CD4-positive, alpha-beta T cell treated with Interleukin-6 for 4 hours (primary cell): ENCODE data around the gene ANP32E.
A peak's percentile ranks its signal among the peaks of the same experiment; 100 is the strongest.
"Not testable (repeated sequence)": the region's sequence is repeated elsewhere in the genome, so short reads cannot be mapped to it uniquely, and the experiment has no call there.

Experiments used
- DNase-seq: peaks from one replicate; pipeline ENCODE4 v3.0.0-alpha.2; 2020; ENCODE audit warnings: mixed read lengths

Gene ANP32E

DNA sequence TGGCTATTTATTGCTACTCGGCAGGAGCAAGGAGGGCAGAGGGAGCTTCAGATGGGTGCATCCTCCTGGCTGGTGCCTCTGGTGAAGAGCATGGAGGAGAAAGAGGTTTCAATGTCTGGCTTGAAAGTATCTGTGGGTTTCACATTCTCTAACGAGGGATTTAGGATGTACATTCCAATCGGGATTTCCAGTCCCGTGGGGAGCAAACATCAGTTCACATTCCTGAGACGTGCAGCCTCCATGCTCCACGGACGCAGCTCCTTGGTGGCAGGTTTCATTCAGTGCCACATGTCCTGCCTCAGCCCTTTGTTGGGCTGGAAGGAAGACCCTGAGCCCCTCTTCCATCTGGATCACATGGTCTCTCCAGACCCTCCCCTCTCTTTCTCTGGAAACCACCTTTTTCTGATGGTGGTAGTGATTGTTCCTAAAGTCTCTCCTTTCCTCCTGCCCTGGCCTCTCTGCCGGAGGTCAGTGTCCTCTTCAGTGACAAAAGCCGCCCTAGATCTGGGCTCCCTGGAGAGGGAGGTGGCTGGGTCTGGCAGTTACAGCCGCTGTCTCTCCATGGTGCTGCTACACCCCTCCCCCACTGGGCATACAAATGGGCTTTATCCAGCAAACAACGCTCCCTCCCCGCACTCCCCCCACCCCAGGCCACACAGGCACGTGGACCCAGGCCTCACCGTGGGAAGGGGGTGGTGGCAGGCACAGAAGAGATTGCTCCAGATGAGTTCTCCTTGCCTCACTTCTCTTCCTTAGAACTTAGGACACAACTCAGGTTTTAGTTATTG is 20.8 kb upstream of the ANP32E start:
- no peak for DNase-seq

DNA sequence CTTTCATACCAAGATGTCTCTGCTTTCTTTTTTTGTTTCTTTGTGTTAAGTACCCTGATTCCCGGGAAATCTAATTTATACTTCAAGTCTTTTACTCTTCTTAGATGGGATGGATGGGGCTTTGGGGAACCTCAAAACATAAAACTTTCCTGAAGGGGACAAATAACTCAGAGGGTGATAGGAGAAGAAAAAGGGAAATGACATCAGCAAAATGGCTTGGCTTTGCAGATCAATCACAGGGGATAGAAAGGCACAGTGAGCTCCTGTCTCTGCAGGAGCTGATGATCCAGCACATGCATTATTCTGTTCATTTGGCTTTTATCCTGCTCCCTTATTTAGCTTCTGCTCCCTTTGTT is 20.3 kb upstream of the ANP32E start:
- no peak for DNase-seq

DNA sequence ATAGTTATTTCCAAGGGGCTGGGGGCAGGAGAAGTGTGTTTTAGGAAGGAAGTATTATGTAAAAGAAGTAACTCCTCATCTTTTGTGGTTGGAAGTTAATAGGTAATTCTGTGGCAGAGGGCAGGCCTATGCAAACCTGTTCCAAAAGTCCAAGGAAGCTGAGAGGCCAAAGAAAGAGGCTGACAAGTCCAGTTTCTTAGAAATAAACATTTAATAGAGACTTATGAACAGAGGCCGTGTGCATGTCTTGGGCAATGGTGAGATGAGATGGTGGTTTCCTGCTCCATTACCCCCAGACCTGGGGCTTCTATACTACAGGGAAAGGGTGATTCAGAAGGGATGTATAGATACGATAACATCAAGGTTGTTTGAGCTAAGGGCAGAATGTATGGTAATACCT is 14.0 kb upstream of the ANP32E start:
- no peak for DNase-seq

DNA sequence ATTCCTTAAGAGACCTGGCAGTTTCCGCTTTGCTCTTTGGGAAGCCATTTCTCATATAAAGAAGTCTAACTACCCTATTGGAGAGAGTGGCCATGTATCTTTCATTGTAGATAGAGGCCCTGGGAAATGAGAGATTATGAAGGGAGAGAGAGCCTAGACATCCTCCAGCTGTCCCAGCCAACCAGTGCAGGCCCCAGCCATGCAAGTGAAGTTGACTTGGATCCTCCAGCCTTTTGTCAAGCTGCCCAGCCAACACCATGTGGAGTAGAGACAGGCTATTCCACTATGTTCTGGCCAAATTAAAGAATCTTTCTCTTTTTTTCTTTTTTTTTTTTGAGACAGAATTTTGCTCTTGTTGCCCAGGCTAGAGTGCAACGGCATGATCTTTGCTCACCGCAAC is 7.1 kb upstream of the ANP32E start:
- no peak for DNase-seq

DNA sequence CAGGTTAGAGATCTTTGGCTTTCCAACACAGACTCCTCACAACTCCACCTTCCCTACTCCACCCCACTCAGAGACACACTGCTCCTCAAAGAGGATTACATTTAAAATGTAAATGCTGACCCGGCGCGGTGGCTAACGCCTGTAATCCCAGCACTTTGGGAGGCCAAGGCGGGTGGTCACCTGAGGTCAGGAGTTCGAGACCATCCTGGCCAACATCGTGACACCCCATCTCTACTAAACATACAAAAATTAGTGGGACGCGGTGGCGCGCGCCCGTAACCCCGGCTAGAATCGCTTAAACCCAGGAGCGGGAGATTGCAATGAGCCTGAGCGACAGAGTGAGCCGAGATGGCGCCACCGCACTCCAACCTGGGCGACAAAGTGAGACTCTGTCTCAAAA is 1.8 kb upstream of the ANP32E start:
- DNase-seq = no peak

DNA sequence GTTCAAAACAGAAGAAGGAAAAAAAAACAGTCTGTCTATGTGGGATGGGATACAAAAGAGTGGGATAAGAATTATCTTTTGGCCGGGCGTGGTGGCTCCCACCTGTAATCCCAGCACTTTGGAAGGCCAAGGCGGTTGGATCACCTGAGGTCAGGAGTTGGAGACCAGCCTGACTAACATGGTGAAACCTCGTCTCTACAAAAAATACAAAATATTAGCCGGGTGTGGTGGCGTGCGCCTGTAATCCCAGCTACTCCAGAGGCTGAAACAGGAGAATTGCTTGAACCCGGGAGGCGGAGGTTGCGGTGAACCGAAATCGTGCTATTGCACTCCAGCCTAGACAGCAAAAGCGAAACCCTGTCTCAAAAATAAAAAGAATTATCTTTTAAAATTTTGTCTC is 1.3 kb upstream of the ANP32E start:
- not testable (repeated sequence) for DNase-seq

DNA sequence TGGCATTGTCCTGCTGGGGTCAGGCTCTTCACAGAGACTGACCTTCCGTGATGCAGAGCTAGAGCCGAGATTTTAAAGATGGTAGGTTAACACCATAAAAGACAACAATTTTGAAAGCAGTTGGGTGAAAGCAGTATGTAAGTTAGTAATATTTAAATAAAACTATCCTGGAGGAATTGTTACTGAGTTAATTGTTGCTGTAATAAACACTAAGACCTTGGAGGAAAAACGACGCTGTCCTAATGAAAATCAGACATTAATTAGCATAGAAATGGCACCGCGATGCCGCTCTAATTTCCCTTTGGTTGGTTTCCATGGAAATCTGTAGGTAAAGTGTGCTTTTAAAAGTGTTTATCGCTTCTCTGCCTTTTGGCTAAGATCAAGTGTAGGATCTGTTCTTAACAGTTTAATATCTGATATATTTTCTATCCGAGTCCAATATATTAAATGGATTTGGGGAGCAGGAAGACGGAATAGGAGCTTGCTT is 745 bp upstream of the ANP32E start:
- DNase-seq = no peak

DNA sequence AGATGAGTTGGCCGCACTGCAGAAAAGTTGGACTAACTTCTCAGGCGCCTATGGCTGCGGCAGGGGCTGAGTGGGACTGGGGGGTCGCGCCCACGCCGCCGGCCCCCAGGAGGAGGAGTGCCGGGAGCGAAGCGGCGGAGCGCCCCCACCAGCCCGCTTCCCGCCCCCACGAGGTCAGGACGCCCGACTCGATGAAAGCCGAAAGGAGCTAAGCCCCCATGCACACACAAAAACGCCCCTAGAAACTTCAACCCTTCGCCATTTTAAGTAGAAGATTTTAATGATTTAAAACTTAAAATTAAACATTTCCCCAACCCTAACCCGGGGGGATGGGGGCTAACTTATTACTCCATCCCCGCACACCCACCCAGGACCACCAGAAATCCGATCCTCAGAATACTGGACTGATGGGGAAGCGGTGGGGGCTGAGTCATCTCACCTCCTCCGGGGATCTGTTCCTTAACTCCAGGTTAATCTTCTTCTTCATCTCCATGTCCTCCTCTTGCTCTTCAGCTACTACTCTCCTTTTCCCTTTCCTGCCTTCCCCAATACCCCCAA is 539 bp downstream of the ANP32E start:
- peak; percentile 44 for DNase-seq

DNA sequence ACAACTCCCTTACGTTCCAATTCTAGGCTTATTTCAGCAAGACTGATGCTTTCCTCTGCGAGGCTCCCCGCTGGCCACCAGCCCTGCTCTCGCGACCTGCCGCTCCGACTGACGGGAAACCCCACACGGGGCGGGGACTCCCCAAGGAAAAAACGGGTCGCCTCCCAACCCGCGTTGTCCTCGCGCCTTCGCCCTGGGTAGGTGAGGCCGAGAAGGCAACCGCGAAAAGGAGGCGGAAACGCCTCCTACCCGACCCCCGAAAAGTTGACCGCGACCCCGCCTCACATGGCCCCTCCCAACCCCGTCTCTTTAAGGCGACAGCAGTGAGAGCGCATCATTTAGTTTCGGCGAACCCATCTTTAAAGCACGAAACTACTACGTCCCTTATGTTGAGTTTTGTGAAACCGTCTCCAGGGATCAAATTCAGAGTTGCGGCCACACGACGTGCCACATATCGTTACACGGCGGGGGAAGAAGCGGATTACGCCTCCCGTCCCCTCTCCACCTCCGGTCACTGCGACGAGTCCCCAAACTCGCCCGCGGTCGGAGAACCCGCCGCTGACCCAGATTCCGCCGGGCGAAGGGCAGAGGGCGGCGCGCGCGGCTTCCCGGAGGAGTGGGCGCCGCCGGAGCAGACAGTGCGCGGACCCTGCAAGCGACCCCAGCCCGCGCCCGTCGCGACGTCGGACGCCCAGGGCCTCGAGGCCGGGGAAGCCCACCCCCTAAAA is 1.2 kb downstream of the ANP32E start:
- DNase-seq = peak; percentile 82

DNA sequence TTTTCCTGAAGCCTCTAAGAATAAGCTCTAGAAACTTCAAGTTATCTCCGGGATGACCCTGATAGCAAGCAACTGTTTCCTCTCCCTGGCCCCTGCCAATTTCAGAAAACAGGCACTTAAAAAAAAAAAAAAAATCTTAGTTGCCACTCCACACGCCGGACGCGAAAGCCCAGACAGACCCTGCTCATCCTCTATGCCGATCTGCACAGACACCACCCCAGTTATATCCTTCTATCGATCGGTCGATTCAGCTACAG is 1.7 kb downstream of the ANP32E start:
- DNase-seq = no peak

DNA sequence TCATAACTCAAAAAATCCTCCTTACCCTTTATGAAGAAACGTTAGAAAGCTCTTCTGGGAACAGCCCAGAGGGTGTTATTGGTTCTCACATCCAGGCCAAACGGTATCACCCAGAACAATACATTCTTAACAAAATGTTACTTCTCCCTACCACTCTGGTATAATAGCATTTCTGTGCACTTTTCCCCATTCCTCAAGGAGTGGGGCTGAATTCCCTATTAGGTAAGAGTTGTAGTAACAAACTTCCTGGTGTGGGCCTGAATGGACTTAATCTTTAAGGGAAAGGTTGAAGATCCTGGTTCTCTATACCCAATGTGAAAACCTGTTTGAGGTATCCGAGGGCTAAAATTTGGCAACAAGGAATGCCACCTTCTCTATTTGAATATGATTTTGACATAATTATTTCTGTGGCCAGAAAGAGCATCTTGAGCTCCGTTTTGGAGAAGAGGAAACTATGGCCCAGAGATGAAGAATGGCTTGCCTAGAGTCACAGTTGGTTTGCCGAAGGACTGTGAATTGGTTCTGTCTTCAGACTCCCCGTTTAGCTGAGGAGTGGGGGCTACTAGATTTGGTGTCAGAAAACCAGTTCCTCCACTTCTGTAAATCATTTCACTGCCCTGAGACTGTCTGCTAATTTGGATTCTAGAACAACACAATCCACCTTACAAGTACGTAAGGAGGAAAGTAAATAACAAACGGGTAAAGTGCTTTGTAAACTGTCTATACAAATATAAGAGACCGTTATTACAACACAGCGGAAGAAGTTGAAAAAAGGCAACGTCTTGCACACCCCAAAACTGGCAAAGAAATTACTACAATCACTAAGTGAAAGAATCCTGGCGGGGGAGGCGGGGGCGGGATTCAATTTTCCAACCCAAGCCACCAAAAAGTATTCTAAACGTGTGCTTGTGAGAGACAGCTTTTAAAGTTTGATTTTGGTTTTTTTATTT is 2.3 kb downstream of the ANP32E start:
- DNase-seq = peak; percentile 10

DNA sequence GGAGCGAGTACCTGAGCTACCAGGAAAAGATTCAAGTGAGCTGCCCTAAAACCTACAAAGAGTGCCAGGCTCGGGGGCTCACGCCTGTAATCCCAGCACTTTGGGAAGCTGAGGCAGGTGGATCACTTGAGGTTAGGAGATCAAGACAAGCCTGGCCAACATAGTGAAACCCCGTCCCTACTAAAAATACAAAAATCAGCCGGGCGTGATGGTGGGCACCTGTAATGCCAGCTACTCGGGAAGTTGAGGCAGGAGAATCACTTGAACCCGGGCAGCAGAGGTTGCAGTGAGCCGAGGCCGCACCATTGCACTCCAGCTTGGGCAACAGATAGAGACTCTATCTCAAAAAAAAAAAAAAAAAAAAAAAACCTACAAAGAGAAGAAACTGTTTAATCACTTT is 3.0 kb downstream of the ANP32E start:
- not testable (repeated sequence) for DNase-seq

DNA sequence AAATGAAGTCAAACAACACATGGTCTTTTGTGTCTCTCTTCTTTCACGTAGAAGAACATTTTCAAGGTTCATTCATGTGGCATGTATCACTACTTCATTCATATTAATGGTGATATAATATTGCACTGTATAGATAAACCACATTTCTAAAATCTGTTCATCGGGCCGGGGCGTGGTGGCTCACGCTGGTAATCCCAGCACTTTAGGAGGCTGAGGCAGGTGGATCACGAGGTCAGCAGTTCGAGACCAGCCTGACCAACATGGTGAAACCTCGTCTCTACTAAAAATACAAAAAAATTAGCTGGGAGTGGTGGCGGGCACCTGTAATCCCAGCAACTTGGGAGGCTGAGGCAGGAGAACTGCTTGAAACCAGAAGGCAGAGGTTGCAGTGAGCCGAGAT is 7.7 kb downstream of the ANP32E start:
- DNase-seq = not testable (repeated sequence)

DNA sequence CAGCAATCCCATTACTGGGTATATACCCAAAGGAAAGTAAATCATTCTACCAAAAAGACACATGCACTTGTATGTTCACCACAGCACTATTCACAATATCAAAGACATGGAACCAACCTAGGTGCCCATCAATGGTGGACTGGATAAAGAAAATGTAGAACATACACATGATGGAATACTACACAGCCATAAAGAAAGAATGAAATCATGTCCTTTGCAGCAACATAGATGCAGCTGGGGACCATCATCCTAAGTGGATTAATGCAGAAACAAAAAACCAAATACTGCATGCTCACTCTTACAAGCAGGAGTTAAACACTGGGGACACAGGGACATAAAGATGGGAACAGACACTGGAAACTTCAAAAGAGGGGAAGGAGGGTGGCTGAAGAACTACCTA is 8.7 kb downstream of the ANP32E start:
- no peak for DNase-seq

DNA sequence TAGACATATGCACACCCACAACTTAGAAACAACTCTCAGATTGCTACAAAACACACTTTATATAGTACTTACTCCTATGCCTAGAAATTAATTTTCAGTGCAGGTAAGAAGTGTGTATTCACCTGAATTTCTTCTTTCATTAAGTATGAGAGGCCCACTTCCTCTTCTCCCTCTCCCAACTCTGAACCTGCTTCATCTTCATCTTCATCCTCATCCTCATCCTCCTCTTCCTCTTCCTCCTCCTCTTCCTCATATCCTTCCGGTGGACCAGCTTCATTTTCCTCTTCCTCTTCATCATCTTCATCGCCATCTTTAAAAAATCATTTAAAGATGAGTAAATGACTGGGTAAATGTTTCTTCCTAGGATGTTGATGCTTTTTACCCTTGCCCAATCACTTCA is 9.4 kb downstream of the ANP32E start:
- no peak for DNase-seq

DNA sequence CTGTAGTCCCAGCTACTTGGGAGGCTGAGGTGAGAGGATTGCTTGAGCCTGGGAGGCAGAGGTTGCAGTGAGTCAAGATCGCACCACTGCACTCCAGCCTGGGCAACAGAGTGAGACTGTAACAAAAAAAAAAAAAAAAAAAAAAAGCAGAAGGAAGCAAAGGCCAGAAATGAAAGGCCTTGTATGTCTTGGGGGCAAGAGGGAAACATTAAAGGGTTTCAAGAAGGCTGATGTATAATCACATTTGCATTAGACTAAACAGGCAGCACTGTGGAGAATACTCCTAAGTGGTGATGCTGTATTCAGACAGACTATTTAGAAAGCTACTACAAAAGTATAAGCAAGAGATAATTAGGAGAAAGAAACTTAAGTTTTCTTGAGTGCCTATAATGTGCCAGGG is 10.4 kb downstream of the ANP32E start:
- DNase-seq = no peak

DNA sequence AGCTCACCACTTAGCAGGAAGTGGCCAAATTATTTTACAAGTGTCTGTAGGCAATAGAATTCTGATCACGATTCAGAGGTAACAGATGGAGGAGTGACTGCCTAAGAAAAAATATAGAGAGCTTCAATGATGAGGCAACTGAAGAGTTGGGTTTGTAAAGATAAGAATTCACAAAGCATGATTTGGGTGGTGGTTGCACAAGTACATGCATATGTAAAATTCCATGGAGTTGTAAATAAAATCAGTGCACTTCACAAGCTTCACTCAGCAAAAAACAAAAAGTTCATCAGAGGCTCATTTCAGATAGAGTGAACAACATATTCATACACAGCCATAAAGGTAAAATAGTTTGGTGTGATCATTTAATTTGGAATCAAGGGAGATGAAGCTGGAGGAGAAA is 10.9 kb downstream of the ANP32E start:
- DNase-seq = no peak

DNA sequence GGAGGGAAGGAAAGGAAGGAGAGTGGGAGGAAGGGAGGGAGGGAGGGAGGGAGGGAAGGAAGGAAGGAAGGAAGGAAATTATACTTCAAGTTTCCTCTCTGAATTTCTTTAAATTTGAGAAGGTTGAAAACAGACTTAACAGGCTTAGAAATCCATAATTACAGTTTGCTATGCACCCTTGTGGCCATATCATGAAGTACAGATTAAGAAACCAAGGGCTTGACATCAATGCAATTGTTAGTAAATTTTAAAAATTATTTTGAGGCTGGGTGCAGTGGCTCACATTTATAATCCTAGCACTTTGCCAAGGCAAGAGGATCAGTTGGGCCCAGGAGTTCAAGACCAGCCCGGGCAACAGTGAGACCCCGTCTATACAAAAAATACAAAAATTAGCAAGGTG is 14.4 kb downstream of the ANP32E start:
- no peak for DNase-seq

DNA sequence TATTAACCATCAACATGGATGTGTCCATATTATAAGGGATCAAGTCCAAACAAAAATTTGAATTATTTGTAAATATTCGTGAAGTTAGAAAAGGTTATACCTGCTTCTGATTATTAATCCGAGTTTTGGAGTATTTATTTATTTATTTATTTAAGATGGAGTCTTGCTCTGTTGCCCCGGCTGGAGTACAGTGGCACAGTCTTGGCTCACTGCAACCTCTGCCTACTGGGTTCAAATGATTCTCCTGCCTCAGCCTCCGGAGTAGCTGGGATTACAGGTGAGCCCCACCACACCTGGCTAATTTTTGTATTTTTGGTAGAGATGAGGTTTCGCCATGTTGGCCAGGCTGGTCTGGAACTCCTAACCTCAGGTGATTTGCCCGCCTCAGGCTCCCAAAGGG is 20.1 kb downstream of the ANP32E start:
- not testable (repeated sequence) for DNase-seq

DNA sequence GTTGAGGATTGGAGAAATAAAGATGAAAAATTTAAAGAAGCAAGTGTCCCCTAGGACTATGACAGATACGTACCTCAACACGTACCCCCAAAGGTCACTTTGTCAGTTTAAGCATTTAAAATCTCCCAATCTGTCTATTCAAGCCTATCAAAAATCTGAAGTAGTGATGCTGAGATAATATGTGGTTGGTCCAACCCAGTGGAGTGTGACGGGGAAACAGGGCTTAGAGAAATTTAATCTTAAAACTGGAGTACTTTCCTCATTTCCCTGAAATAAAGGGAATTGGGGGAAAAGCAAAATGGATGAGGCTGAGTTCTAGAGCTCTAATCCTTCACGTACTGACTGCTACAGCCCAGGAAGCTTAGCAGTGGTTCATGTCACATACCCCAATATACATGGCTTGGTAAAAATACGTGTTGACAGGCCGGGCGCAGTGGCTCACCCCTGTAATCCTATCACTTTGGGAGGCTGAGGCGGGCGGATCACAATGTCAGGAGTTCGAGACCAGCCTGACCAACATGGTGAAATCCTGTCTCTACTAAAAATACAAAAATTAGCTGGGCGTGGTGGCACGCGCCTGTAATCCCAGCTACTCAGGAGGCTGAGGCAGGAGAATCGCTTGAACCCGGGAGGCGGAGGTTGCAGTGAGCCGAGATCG is 21.7 kb downstream of the ANP32E start:
- not testable (repeated sequence) for DNase-seq

DNA sequence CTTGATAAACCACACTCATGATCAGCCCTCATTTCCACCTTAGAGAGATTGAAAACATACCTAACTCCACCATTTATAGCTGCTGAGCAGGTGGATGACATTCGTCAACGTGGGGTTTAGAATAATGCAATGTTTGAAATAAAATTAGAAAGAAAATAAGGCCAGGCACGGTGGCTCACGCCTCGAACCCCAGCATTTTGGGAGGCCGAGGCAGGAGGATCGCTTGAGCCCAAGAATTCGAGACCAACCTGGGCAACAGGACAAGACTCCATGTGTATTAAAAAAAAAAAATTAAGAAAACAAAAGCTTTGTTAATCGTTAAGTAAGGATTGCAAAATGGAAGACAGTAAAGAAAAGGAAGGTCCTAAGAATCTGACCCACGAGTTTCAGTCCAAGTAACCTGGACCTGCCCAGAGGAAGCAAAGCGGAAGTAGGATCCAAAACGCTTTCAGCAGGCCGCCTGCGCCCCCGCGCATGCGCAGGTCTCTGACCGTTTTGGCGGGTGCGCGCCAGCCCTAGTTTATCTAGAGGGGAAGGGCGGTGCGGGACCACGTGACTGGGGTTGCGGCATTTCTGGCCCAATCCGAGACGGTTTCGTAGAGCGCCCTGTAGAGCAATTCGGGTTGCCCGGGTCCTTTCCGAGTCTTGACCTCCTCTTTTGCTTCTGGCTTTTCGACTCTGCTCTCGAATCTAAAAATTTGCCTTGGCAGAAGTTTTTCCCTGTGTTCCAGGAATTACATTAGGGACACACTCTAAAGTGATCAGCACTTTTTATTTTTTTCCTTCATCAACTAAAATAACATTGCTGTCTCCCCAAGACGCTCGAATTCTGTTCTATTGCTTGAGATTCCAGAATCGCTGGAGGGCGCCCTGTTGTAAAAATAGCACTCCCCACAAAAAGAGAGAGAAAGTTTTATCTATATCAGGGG is 22.5 kb downstream of the ANP32E start:
- peak; percentile 95 for DNase-seq

DNA sequence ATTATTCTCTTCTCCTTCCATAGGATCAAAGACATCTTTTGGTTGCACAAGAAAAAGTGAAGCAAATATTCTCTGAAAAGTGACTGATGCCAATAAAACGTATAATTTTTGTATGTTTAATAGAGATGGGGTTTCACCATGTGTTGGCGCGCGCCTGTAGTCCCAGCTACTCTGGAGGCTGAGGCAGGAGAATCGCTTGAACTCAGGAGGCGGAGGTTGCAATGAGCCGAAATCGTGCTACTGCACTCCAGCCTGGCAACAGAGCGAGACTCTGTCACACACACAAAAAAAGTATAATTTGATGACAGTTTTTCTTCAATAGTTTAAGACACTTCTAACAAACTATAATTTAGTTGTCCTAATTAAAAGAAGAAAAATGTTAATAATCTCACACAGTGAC is 23.8 kb downstream of the ANP32E start:
- no peak for DNase-seq
